Measurements from ENCODE around the gene ZSCAN18. TPM values are rescaled to one million over a fixed set of nuclear protein-coding genes. Genes with fewer than 3 reads are reported as not detected.
A peak's percentile ranks its signal among the peaks of the same experiment; 100 is the strongest.
"Not testable (repeated sequence)": the region's sequence is repeated elsewhere in the genome, so short reads cannot be mapped to it uniquely, and the experiment has no call there.

Gene ZSCAN18
- not detected in 2 replicates for total RNA-seq (2022)
- Bru-seq, nascent RNA: not detected
- not detected for BruChase-seq, experiment 1, labeled RNA remaining after a 6-hour chase
- percentile 6 among the genes with signal in this experiment for BruChase-seq, experiment 2, labeled RNA remaining after a 2-hour chase
- long read RNA-seq: 0 reads

GRCh38 chr19:58097781-58098681, at the start of gene ZSCAN18:
ZSCAN18 (minus strand) TSS chr19:58098231; CDS start chr19:58090267, 7,964 bp downstream.
- Mint-ChIP-seq H3K4me3 (ENCODE audit: unreplicated experiment) (no peak within 1 kb of the TSS), H3K36me3 (ENCODE audit: insufficient read depth, unreplicated experiment) (no peaks in the 10 kb centered on the region), H3K9me3 (ENCODE audit: unreplicated experiment) (peaks cover 23% of the 10 kb centered on the region), H3K27ac (ENCODE audit: low read depth, unreplicated experiment) (no peak within 1 kb of the TSS), H3K27me3 (ENCODE audit: insufficient read depth, unreplicated experiment) (no peaks in the 10 kb centered on the region), H3K4me1 (ENCODE audit: insufficient read depth, unreplicated experiment) (no peaks in the 10 kb centered on the region)
- intact Hi-C loops (cut with micrococcal nuclease): no loop called here
- POLR2A ChIA-PET: no interaction called here
- CTCF ChIA-PET: no interaction called here
- no peak for DNase-seq (ENCODE audit: unreplicated experiment)
- no TSS peak for BruUV-seq (replicated peaks)
- TF ChIP-seq CTCF (IDR thresholded peaks at IDR 0.05; ENCODE audit: unreplicated experiment): no peak

- H3K4me1 Mint-ChIP-seq (ENCODE audit: insufficient read depth, unreplicated experiment); DNase-seq (ENCODE audit: unreplicated experiment); intact Hi-C loops (cut with micrococcal nuclease); BruUV-seq (replicated peaks); H3K4me3 Mint-ChIP-seq (ENCODE audit: unreplicated experiment); POLR2A ChIA-PET; H3K27ac Mint-ChIP-seq (ENCODE audit: low read depth, unreplicated experiment); H3K27me3 Mint-ChIP-seq (ENCODE audit: insufficient read depth, unreplicated experiment); CTCF ChIA-PET; H3K36me3 Mint-ChIP-seq (ENCODE audit: insufficient read depth, unreplicated experiment): not testable (repeated sequence)
- H3K9me3 Mint-ChIP-seq (ENCODE audit: unreplicated experiment): peaks cover 18% of the 10 kb centered on the region
Measured at GRCh38 chr19:58147475-58147874, 49.4 kb upstream of the ZSCAN18 start.

GRCh38 chr19:58145849-58146248, 47.8 kb upstream of the ZSCAN18 start:
- H3K4me3 Mint-ChIP-seq (ENCODE audit: unreplicated experiment): no peak overlapping the region
- intact Hi-C loops (cut with micrococcal nuclease): no loop called here
- no peaks in the 10 kb centered on the region for H3K27me3 Mint-ChIP-seq (ENCODE audit: insufficient read depth, unreplicated experiment)
- CTCF ChIA-PET: no interaction called here
- no peaks in the 10 kb centered on the region for H3K4me1 Mint-ChIP-seq (ENCODE audit: insufficient read depth, unreplicated experiment)
- peaks cover 15% of the 10 kb centered on the region for H3K36me3 Mint-ChIP-seq (ENCODE audit: insufficient read depth, unreplicated experiment)
- no TSS peak for BruUV-seq (replicated peaks)
- no peak overlapping the region for H3K27ac Mint-ChIP-seq (ENCODE audit: low read depth, unreplicated experiment)
- no peak for DNase-seq (ENCODE audit: unreplicated experiment)
- TF ChIP-seq CTCF (IDR thresholded peaks at IDR 0.05; ENCODE audit: unreplicated experiment): no peak
- POLR2A ChIA-PET: no interaction called here
- H3K9me3 Mint-ChIP-seq (ENCODE audit: unreplicated experiment): peaks cover 7% of the 10 kb centered on the region

- no peaks in the 10 kb centered on the region for H3K27me3 Mint-ChIP-seq (ENCODE audit: insufficient read depth, unreplicated experiment)
- intact Hi-C loops (cut with micrococcal nuclease): no loop called here
- H3K36me3 Mint-ChIP-seq (ENCODE audit: insufficient read depth, unreplicated experiment): peaks cover 47% of the 10 kb centered on the region
- no peak overlapping the region for H3K4me3 Mint-ChIP-seq (ENCODE audit: unreplicated experiment)
- no peak for DNase-seq (ENCODE audit: unreplicated experiment)
- ChIA-PET POLR2A (no interaction called here), CTCF (no interaction called here)
- H3K4me1 Mint-ChIP-seq (ENCODE audit: insufficient read depth, unreplicated experiment): no peaks in the 10 kb centered on the region
- no peak for TF ChIP-seq CTCF (IDR thresholded peaks at IDR 0.05; ENCODE audit: unreplicated experiment)
- H3K27ac Mint-ChIP-seq (ENCODE audit: low read depth, unreplicated experiment): no peak overlapping the region
- no TSS peak for BruUV-seq (replicated peaks)
- H3K9me3 Mint-ChIP-seq (ENCODE audit: unreplicated experiment): peaks cover 41% of the 10 kb centered on the region
Measured at GRCh38 chr19:58134244-58134643, 36.2 kb upstream of the ZSCAN18 start.
